GM12878 (cell line): ENCODE data around the gene PKM. TPM values are rescaled to one million over a fixed set of nuclear protein-coding genes. Genes with fewer than 3 reads are reported as not detected.

Experiments
- ATF7 ChIP-seq: fragments of 450-650 bp; IDR thresholded peaks from 2 replicates; pipeline ENCODE4 v1.6.1; 2016; ENCODE audit warnings: low read depth, mild to moderate bottlenecking
- EED ChIP-seq: sonication (generic); IDR thresholded peaks from 2 replicates; pipeline ENCODE4 v1.6.1; 2016; ENCODE audit warnings: antibody characterized with exemption, low read depth
- GATAD2B ChIP-seq: fragments of 450-650 bp; conservative IDR thresholded peaks from 2 replicates; pipeline ENCODE4 v1.6.1; 2017; ENCODE audit warnings: low read depth, mild to moderate bottlenecking, moderate library complexity
- HDGF ChIP-seq: fragments of 450-650 bp; IDR thresholded peaks from 2 replicates; pipeline ENCODE4 v1.6.1; 2016; ENCODE audit warnings: antibody characterized with exemption
- IKZF1 ChIP-seq: fragments of 450-650 bp; conservative IDR thresholded peaks from 2 replicates; pipeline ENCODE4 v1.6.1; 2017; ENCODE audit warnings: antibody characterized with exemption, mild to moderate bottlenecking
- JUNB ChIP-seq: IDR thresholded peaks from 2 replicates; pipeline ENCODE4 v1.6.1; 2016; ENCODE audit warnings: antibody characterized with exemption, mild to moderate bottlenecking
- KLF5 ChIP-seq: fragments of 450-650 bp; IDR thresholded peaks from 2 replicates; pipeline ENCODE4 v1.6.1; 2014; ENCODE audit warnings: mild to moderate bottlenecking; ENCODE audit not compliant: partially characterized antibody
- MEF2B ChIP-seq: fragments of 450-650 bp; IDR thresholded peaks from 2 replicates; pipeline ENCODE4 v1.6.1; 2018; ENCODE audit warnings: mild to moderate bottlenecking, moderate library complexity; ENCODE audit not compliant: partially characterized antibody, poor library complexity, severe bottlenecking
- MYB ChIP-seq: fragments of 150-350 bp; IDR thresholded peaks from 2 replicates; pipeline ENCODE4 v1.6.1; 2014; ENCODE audit warnings: mild to moderate bottlenecking, low read depth, low read length, borderline replicate concordance
- NBN ChIP-seq: fragments of 450-650 bp; IDR thresholded peaks from 2 replicates; pipeline ENCODE4 v1.6.1; 2016
- NFXL1 ChIP-seq: fragments of 450-650 bp; IDR thresholded peaks from 2 replicates; pipeline ENCODE4 v1.6.1; 2017; ENCODE audit warnings: antibody characterized with exemption, mild to moderate bottlenecking, borderline replicate concordance
- NFYA ChIP-seq: IDR thresholded peaks from 2 replicates; pipeline ENCODE4 v1.6.1; 2011; ENCODE audit warnings: low read depth, mild to moderate bottlenecking, low read length, improper control_type of control experiment, borderline replicate concordance
- NRF1 ChIP-seq: conservative IDR thresholded peaks from 2 replicates; pipeline ENCODE4 v1.6.1; 2011; ENCODE audit warnings: mild to moderate bottlenecking, low read depth, low read length, improper control_type of control experiment
- POLR2A ChIP-seq: IDR thresholded peaks from 2 replicates; pipeline ENCODE4 v1.6.1; 2011; ENCODE audit warnings: low read depth, mild to moderate bottlenecking, low read length
- SP1 ChIP-seq: IDR thresholded peaks from one replicate; pipeline ENCODE4 v1.6.1; 2011; ENCODE audit warnings: low read depth, low read length
- SRF ChIP-seq, 2 experiments: IDR thresholded peaks; 2 replicates each; pipeline ENCODE4 v1.6.1; 2011; ENCODE audit warnings: low read depth in 2 of 2, low read length in 2 of 2, mild to moderate bottlenecking in 1 of 2, moderate library complexity in 1 of 2
- TARDBP ChIP-seq: IDR thresholded peaks from 2 replicates; pipeline ENCODE4 v1.6.1; 2016; ENCODE audit warnings: borderline replicate concordance
- WRNIP1 ChIP-seq: IDR thresholded peaks from 2 replicates; pipeline ENCODE4 v1.6.1; 2011; ENCODE audit warnings: low read depth, low read length, improper control_type of control experiment, borderline replicate concordance
- YBX1 ChIP-seq: fragments of 450-650 bp; IDR thresholded peaks from 2 replicates; pipeline ENCODE4 v1.6.1; 2016; ENCODE audit warnings: antibody characterized with exemption
- ZNF217 ChIP-seq: fragments of 450-650 bp; IDR thresholded peaks from 2 replicates; pipeline ENCODE4 v1.6.1; 2017; ENCODE audit warnings: antibody characterized with exemption, mild to moderate bottlenecking
- ZNF24 ChIP-seq: fragments of 450-650 bp; IDR thresholded peaks from 2 replicates; pipeline ENCODE4 v1.6.1; 2017; ENCODE audit warnings: antibody characterized with exemption, mild to moderate bottlenecking
- ZNF622 ChIP-seq: fragments of 450-650 bp; IDR thresholded peaks from 2 replicates; pipeline ENCODE4 v1.6.1; 2017; ENCODE audit warnings: mild to moderate bottlenecking, inconsistent platforms
- ZSCAN29 ChIP-seq: fragments of 450-650 bp; IDR thresholded peaks from 2 replicates; pipeline ENCODE4 v1.6.1; 2017; ENCODE audit warnings: mild to moderate bottlenecking, moderate library complexity
- polyA plus RNA-seq, 11 experiments: library from polyadenylated mRNA; depleted of rRNA in 4 of 11; unstranded in 6 of 11; stranded (reverse) in 5 of 11; fragments of >200 nt; fragmentation: Nextera tagmentation in 4 of 11; fragmentation: Illumina TruSeq in 1 of 11; extraction: Ambion mirVana in 4 of 11; extraction: Trizol in 1 of 11; gene quantifications; 1 replicate in 1 of 11; 2 replicates in 10 of 11; pipeline versions ENCODE4 v1.2.1 to v1.2.3, GENCODE V29; 2011 to 2016; ENCODE audit warnings: inconsistent platforms in 2 of 11, missing spikeins in 2 of 11, low read depth in 1 of 11
- total RNA-seq, 4 experiments: library from RNA; depleted of rRNA in 3 of 4; stranded (reverse); fragments of >200 nt in 3 of 4; fragmentation: Illumina TruSeq in 1 of 4; extraction: Trizol in 1 of 4; gene quantifications; 2 replicates each; pipeline versions ENCODE4 v1.2.1 to v1.2.3, GENCODE V29; 2013 to 2021
- TF ChIP-seq, protein P1 (sequence below): IDR thresholded peaks from 2 replicates; pipeline ENCODE4 v1.6.1; 2012; ENCODE audit warnings: improper control_type of control experiment, low read depth, low read length; ENCODE audit not compliant: insufficient replicate concordance
- TF ChIP-seq, protein P2 (sequence below): fragments of 450-650 bp; IDR thresholded peaks from 2 replicates; pipeline ENCODE4 v1.6.1; 2018; ENCODE audit warnings: mild to moderate bottlenecking, low read depth, moderate library complexity; ENCODE audit not compliant: partially characterized antibody

Gene PKM
- total and polyA plus RNA-seq, 10 of the 15 experiments (the other 5 are each of a cell fraction or from before 2014, with no cell fraction given) = 491 to 2,011 (median 1,433) TPM

DNA sequence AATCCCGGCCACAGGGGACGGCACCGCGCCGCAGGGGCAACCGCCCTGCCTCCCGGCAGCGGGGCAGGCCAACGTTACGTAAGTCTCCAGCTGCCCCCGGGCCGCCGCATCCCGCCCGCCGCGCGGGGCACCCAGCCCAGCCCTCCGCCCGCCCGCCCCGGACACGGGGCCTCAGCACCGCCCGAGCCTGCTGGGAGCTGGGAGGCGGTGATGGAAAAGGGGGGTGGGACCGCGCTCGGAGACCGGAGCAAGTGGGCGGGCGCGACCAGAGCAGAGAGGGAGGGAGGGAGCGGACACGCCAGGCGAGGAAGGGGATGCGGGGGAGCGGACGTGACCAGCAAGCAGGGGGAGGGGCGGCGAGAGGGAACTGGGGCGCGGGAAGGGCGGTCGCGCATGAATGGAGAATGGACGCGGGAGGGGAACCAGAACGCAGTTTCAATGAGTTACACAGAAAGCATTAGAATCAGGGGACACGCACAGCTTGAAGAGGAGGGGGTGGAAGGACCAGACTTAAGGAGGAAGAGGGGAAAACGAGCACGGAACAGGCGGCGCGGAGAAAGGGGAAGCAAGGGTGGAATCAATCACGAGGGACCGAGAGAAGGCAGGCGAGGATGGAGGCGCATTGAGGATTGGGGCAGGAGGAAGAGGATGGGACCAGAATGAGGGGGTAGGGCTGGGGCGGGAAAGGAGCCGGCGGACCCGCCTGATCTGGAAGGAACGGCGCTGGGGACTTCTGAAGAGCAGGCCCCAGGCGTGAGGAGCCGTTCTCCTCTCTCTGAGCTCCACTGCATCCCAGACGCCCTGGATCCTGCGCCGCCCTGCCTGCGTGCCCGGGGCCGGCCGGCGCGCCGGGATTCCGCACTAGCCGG lies 559 bp downstream of the PKM start (continued):
- TF ChIP-seq, protein P1, sequence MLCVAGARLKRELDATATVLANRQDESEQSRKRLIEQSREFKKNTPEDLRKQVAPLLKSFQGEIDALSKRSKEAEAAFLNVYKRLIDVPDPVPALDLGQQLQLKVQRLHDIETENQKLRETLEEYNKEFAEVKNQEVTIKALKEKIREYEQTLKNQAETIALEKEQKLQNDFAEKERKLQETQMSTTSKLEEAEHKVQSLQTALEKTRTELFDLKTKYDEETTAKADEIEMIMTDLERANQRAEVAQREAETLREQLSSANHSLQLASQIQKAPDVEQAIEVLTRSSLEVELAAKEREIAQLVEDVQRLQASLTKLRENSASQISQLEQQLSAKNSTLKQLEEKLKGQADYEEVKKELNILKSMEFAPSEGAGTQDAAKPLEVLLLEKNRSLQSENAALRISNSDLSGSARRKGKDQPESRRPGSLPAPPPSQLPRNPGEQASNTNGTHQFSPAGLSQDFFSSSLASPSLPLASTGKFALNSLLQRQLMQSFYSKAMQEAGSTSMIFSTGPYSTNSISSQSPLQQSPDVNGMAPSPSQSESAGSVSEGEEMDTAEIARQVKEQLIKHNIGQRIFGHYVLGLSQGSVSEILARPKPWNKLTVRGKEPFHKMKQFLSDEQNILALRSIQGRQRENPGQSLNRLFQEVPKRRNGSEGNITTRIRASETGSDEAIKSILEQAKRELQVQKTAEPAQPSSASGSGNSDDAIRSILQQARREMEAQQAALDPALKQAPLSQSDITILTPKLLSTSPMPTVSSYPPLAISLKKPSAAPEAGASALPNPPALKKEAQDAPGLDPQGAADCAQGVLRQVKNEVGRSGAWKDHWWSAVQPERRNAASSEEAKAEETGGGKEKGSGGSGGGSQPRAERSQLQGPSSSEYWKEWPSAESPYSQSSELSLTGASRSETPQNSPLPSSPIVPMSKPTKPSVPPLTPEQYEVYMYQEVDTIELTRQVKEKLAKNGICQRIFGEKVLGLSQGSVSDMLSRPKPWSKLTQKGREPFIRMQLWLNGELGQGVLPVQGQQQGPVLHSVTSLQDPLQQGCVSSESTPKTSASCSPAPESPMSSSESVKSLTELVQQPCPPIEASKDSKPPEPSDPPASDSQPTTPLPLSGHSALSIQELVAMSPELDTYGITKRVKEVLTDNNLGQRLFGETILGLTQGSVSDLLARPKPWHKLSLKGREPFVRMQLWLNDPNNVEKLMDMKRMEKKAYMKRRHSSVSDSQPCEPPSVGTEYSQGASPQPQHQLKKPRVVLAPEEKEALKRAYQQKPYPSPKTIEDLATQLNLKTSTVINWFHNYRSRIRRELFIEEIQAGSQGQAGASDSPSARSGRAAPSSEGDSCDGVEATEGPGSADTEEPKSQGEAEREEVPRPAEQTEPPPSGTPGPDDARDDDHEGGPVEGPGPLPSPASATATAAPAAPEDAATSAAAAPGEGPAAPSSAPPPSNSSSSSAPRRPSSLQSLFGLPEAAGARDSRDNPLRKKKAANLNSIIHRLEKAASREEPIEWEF = no peak
- no peak for TF ChIP-seq JUNB
- no peak for TF ChIP-seq MEF2B
- TF ChIP-seq NRF1 = no peak
- TF ChIP-seq SRF (IDR thresholded peaks at IDR 0.05; ENCODE audit: low read depth in 2 of 2, low read length in 2 of 2) = no peak
- no peak for TF ChIP-seq ZNF24
- peak; percentile 99 for TF ChIP-seq NBN
- peak; percentile 59 for TF ChIP-seq IKZF1
- no peak for TF ChIP-seq WRNIP1
- peak; percentile 99 for TF ChIP-seq HDGF
- TF ChIP-seq TARDBP = peak; percentile 36; the same call in 1 of the 2 replicates
- TF ChIP-seq, protein P2, sequence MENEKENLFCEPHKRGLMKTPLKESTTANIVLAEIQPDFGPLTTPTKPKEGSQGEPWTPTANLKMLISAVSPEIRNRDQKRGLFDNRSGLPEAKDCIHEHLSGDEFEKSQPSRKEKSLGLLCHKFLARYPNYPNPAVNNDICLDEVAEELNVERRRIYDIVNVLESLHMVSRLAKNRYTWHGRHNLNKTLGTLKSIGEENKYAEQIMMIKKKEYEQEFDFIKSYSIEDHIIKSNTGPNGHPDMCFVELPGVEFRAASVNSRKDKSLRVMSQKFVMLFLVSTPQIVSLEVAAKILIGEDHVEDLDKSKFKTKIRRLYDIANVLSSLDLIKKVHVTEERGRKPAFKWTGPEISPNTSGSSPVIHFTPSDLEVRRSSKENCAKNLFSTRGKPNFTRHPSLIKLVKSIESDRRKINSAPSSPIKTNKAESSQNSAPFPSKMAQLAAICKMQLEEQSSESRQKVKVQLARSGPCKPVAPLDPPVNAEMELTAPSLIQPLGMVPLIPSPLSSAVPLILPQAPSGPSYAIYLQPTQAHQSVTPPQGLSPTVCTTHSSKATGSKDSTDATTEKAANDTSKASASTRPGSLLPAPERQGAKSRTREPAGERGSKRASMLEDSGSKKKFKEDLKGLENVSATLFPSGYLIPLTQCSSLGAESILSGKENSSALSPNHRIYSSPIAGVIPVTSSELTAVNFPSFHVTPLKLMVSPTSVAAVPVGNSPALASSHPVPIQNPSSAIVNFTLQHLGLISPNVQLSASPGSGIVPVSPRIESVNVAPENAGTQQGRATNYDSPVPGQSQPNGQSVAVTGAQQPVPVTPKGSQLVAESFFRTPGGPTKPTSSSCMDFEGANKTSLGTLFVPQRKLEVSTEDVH = peak; percentile 40
- TF ChIP-seq ZNF217 = no peak
- peak; percentile 65 for TF ChIP-seq EED
- no peak for TF ChIP-seq ZNF622
- TF ChIP-seq SP1 = peak; percentile 4
- no peak; the same call in 1 of the 2 replicates for TF ChIP-seq GATAD2B
- no peak for TF ChIP-seq ZSCAN29
- no peak for TF ChIP-seq NFYA
- TF ChIP-seq YBX1 = peak; percentile 46; the same call in 1 of the 2 replicates
- peak; percentile 87 for TF ChIP-seq POLR2A
- TF ChIP-seq NFXL1 = no peak
- TF ChIP-seq ATF7 = 0 out of 2 replicates have a peak, but pooled peaks have one; percentile 38
- no peak for TF ChIP-seq MYB
- no peak for TF ChIP-seq KLF5
